Activated CD4-positive, CD25-positive, alpha-beta regulatory T cell treated with anti-CD3 and anti-CD28 coated beads, Interleukin-2, amount 50 U/mL, for 72 hours (primary cell): ENCODE results near the gene MUC4.
"Not testable (repeated sequence)": the region's sequence is repeated elsewhere in the genome, so short reads cannot be mapped to it uniquely, and the experiment has no call there.

ENCODE experiments used
- DNase-seq: peaks from one replicate; pipeline ENCODE4 v3.0.0; 2021

Gene MUC4

DNA sequence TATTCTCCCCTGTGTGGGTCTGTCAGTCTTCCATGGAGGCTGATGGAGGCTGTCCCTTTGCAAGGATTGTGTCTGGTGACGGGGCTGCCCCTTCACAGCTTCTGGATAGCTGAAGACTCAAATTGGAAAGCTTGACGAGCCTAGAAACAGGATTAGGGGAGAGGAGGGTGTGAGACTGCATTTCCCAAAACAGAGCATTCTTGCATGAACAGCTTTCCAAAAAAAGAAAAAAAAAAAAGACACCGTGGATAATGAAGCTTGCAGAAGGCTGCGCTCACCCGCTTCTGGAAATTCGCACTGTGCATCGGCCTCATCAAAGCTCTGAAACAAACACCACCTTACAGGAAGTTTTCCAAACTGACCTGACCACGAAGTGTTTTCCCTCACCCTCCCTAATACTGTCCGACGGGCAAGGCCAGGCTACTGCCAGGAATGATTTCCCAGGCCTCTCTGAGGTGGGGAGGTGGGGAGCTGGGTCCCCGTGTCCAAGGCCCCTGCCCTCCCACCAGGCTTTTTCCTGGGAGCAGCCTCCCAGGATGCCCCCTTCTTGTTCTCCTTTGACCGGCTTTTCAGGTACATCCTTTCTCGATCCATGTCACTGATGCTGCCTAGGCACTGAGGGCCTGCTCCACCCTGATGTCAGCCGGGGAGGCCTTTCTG, 24.9 kb upstream of the MUC4 start:
- no peak for DNase-seq

DNA sequence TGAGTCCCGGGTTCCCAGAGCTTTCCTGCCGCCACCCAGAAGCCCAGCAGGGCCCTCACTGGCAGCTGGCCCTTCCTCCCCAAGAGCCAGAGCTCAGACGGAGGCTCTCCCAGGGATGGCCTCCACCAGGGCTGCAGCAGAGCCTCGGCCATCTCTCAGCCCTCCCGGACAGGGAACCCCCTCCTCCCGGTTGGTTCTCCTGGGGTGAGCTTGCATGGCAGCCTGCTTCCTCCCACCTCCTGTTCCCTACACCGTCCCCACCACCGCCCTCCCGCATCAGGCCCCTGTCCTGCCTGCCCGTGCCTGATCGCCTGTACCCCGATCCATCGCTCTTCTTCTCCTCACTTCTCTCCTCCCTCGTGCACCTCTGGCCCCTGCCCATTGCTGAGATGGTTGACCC, 24.1 kb upstream of the MUC4 start:
- no peak for DNase-seq

DNA sequence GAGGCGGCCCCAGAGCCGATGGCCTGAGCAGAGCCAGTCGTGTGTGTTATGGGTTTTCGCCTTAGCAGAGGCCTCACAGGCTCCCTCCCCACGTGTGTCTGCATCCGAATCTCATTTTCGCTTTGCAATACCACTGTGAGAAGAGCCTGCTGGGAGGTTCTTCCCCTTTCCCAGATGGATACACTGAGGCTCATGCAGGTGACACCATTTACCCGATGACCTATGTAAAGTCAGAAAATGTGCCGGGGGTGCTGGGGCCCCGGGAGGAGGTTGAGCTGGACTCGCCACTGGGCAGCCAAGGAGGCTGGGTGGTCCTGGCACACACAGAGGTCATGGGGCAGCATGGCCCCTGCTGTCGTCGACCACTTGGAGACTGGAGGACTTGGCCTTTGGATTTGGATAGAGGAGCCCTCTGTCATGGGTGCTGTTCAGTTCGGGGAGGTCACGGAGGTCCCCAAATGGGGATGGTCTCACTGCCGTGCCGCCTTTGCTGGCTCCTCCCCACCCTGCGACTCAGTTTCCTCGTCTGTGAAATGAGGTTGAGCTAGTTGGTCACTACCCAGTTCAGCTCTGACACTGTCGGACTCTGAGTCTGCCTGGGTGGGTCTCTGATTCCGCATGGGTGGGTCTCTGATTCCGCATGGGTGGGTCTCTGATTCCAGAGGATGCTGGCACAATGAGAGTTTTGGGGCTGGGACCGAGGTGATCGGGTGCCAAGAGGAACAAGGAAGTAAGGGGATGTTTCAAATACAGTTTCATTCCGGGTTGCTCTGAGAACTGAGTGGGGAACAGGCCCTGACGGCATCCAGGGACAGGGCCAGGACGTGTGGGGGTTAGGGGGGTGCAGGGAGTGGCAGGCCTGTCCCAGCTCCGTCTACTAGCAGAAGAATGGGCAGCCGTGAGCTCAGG, 23.2 kb upstream of the MUC4 start:
- DNase-seq: no peak

DNA sequence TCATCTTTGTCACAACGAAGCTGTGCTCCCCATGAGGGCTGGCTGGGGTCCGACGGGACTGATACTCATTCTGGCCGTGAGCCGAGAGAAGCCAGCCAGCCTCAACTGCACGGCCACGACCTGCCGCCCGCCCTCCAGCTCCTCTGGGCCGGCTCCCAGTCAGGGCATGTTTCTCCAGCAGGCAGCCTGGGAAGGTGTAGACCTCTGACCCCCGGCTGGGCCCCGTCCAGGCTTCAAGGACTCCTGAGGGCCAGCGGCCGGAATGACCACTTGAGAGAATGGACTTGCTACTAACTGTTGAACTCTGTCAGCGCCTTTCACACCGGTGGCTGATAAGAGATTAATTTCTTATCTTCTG, 18.1 kb upstream of the MUC4 start:
- no peak for DNase-seq

DNA sequence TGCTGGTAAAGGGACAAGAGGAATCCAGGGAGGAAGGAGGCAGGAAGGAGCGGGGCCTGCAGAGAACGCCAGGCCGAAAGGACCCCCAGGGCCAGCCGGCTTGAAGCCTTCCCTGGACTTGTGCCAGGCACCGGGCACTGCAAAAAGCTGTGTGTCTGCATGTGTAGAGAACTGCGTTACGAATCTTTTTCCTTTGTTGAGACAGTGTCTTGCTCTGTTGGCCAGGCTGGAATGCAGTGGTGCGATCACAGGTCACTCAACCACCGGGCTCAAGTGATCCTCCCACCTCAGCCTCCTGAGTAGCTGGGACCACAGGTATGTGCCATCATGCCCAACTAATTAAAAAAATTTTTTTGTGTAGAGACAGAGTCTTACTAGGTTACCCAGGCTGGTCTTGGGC, 17.0 kb upstream of the MUC4 start:
- no peak for DNase-seq

DNA sequence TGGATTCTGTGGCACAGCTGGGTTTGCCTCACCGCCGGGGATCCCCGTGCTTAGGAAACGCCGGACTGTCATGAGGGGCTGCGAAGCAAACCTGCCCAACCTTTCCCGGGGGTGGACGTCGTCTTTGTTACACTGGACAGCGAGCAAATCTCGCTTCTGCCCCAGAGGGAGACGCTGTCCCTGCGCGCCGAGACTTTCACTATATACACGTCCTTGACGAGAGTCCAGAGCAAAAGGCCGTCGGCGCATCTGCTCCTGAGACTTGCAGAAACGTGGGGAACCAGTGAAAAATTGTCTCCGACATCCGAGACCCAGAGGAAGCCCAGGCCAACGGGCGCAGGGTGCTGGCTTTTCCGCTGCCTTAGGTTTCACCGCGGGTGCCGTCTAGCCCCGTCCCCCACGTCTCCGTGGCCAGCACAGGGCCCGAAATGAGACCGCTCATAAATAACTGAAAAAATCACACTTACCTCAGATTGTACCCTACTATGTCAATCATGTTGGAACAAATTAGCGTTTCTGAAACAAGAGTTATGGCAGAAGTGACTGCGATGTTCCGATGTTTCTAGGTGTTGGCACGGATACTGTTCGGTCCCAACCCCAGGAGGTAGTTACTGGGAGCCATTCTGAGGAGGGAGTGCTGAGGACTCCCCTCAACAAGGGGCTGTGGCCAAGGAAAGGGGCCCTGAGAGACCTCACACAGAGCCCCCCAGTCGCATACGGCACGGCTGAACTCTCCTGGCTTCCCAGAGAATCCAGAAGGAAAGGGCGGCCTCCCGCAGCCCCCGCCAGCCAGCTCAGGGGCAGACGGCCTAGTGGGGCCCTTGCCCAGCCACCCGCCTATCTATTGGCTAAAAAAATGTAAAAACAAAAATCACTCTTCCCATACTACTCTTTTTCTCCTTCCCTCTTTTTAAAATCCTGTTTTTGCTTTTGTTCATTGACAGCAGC, 14.4 kb upstream of the MUC4 start:
- no peak for DNase-seq

DNA sequence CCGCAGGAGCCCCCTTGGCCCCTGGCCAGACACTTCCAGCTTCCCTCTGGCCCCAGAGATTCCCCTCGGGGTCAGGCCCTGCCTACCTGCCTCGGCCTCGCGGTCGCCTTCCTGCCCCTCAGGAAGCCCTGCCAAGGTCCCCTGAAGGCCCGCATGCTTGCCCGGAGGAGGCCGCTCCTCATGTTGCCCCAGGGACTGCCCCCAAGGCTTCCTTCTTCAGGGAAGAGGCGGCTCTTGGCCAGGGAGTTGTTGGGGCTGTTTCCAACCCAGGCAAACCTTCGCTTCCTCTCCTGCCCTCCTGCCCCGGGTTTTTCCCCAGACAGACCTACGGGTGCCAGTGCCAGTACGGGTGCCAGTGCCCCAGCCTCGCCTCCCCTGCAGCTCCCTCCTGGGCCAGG, 13.5 kb upstream of the MUC4 start:
- DNase-seq: no peak

DNA sequence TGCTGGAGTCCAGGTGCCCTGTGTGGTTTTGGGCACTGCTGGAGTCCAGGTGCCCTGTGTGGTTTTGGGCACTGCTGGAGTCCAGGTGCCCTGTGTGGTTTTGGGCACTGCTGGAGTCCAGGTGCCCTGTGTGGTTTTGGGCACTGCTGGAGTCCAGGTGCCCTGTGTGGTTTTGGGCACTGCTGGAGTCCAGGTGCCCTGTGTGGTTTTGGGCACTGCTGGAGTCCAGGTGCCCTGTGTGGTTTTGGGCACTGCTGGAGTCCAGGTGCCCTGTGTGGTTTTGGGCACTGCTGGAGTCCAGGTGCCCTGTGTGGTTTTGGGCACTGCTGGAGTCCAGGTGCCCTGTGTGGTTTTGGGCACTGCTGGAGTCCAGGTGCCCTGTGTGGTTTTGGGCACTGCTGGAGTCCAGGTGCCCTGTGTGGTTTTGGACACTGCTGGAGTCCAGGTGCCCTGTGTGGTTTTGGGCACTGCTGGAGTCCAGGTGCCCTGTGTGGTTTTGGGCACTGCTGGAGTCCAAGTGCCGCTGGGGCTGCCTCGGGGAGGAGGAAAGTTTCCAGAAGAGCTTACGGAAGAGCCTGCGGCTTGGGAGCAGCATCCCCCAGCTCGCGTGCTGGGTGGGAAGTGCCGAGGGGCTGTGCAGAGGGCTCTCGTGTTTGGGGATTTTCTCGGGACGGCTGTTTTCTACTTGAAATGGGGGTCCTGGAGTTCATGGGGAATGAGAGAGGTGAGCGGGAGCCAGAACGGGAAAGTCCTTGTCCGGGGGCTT, 12.9 kb upstream of the MUC4 start:
- DNase-seq: not testable (repeated sequence)

DNA sequence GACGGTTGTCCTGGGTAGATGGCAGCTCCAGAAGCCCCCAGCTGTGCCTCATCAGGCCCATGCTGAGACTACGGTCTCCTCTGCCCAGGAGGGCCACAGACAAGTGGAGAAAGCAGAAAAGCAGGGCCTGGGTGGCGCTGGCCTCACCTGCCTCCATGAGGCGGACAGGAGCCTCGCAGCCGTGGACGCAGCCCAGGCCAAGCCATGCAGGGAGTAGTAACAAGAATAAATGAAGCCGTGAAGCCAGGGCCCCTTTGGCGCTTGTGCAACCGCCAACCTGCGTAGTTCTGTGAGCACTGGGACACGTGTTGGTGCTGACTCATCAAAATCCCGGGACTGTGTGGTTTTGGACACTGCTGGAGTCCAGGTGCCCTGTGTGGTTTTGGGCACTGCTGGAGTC, 12.3 kb upstream of the MUC4 start:
- no peak for DNase-seq

DNA sequence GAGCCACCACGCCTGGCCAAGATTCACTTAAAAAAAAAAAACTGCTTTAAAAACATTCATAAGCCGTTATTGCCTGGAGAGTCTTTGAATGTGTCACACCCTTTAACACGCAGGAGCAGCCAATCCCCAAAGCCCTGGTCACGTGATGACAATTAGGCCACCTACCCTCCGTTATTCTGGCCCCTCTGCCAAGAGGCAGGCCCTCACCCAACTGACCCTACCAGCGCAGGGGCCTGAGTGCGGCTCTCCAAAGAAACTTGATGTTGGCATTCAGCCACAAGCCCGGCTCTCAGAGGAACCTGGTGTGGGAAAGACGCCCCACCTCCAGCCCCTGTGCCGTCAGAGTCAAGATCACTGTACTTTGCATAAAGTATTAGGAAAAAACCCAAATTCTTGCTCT, 11.6 kb upstream of the MUC4 start:
- no peak for DNase-seq

DNA sequence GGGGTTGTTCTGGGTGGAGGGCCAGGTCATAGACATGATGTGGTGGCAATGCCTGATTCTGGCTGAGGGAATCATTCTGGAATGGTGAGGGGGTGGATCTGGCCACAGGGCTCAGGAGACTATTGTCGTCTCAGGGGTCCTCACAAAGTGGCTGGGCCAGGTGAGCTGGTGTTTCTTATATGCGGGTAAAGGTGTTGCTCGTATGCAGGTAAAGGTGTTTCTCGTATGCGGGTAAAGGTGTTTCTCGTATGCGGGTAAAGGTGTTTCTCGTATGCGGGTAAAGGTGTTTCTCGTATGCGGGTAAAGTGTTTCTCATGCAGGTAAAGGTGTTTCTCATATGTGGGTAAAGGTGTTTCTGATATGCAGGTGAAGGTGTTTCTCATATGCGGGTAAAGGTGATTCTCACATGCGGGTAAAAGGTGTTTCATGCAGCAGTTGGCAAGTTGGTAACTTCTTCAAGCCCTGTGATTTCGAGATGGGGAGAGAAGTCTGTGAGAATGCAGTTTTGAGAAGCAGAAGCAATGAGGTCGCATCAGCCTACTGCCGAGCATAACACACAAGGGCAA, 10.5 kb upstream of the MUC4 start:
- no peak for DNase-seq

DNA sequence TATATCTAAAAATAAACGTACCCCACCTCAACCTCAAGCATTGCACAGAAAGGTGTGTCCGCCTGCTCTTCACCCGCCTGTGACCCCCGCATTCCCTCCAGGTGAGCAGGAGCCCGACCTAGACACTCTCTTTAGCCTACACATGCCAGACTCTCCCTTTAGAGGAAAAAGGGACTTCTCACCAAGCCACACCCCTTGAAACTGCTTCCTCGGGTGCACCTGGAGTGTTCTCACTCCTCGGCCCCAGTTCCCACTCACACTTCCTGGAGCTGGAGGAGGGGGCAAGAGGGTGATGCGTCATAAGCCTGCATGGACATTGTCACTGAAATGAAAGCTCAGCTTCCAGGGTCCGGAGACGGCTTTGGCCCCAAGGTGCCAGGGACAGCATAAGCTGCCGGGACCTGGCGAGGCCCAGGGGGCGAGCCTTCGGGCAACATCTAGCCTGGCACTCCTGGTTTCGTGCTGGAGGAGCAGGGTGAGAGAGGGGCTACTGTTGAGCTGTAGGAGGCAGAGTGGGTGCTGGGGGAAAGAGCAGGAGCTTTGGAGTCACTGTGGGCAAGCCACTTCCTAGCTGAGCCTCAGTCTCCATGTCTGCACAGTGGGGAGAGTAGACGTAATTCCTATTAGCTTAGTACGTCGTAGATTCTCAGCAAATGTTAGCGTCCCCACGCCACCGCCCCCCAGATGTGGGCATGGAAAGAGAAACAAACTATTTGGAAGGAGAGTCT, 9.8 kb upstream of the MUC4 start:
- no peak for DNase-seq

DNA sequence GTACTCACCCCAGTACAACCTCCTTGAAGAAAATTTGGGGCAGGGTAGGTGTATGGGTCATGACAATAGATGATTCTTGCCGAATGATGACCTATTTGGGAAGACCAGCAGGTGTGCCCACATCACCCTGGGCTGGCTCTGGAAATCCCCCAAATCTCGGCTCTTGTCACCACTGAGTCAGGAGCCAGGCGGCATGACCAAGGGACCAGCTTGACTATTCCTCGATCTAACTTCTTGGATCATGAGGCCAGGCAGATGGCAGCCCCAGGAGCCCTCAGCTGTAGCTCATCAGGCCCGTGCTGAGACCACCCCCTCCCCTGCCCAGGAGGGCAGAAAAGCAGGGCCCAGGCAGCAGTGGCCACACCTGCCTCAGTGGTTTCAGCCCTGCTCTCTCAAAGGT, 9.2 kb upstream of the MUC4 start:
- DNase-seq: no peak

DNA sequence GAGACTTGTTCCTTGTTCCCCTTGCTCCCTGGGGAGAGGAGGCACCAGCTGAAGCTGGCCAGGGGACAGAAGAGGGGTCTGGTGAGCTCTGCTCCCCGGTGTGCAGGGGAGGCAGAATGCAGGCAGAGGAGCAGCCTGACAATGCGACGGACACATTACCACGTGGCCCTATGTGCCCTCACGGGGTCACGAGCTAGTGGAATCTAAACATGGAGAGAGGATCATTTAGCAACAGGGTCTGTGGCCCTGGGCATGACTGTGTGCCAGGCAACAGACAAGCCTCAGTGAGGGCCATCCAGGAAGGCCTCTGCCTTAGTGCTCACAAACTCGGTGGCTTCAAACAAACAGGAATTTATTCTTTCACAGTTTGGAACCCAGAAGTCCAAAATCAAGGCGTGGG, 8.5 kb upstream of the MUC4 start:
- DNase-seq: no peak

DNA sequence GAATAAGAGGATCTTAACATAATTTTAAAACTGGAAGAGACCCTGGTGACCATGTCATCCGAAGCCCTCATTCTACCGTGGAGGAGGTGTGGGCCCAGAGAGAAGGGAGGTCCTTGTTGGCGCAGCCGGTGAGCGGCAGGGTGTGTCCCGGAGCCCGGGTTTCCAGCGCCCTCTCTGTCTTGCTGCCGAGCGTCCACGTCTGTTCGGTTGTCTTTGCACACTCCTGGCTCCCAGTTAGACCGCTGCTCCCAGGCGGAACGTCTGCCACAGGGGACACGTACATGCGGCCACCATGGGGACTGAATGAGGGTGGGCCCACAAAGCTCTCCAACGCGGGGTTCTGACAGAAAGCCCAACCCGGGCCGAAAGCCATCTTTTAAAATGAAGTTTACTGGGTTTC, 6.6 kb upstream of the MUC4 start:
- DNase-seq: no peak

DNA sequence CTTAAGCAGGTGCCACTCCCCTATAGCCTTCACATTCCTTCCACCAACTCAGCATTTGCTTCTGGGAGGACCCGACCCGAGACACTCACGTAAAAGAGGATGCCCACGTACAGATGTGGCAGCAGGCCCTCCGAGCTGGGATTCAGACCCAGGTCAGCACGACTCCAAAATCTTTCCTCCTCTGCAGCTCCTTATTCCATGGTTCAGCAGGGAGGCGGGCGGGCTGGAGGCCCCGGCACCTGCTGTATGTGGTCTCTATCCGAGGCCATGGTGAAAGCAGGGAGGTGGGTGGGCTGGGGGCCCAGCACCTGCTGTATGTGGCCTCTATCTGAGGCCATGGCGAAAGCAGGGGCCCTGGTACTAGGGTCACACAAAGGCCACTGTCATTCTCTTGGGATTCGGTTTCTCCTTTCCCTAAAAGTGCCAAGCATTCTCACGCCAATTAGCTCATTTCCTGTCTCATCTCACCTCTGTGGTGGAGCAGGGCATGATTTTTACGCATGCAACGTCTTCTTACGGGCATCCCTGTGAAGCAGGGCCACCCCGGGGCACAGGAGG, 5.9 kb upstream of the MUC4 start:
- DNase-seq: no peak

DNA sequence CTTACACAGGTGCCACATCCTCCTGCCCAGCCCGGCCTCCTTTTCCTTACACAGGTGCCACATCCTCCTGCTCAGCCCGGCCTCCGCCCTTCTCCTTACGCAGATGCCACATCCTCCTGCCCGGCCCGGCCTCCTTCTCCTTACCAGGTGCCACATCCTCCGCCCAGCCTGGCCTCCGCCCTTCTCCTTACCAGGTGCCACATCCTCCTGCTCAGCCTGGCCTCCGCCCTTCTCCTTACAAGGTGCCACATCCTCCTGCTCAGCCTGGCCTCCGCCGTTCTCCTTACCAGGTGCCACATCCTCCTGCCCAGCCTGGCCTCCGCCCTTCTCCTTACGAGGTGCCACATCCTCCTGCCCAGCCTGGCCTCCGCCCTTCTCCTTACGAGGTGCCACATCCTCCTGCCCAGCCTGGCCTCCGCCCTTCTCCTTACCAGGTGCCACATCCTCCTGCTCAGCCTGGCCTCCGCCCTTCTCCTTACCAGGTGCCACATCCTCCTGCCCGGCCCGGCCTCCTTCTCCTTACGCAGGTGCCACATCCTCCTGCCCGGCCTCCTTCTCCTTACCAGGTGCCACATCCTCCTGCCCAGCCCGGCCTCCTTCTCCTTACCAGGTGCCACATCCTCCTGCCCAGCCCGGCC, 4.7 kb upstream of the MUC4 start:
- not testable (repeated sequence) for DNase-seq

DNA sequence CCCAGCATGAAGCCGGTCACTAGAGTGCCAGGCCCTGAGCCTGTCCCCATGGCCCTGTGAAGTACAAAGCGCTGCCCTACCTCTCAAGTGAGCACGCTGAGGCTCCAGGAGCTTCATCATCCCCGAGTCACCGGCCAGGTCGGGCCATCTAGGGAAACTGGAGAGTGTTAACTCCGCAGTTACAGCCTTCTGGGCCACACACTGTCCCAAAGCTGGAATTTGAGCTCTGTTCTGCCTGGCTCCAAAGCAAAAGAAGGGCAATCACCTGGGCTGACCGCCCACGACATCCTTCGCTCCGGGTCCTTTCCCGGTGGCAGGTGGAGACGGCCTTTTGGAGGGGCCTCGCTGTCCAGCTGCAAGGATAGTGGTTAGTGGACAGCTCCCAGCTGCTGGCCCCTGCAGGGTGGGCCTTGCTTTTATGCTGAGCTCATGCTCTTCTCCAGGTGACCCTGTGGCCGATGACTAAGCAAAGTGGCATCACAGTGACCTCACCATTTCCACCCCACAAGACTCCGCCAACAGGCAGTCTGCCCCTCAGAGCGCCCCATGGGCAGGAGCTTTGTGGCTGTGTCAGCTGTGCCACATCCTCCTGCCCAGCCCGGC, 3.5 kb upstream of the MUC4 start:
- no peak for DNase-seq

DNA sequence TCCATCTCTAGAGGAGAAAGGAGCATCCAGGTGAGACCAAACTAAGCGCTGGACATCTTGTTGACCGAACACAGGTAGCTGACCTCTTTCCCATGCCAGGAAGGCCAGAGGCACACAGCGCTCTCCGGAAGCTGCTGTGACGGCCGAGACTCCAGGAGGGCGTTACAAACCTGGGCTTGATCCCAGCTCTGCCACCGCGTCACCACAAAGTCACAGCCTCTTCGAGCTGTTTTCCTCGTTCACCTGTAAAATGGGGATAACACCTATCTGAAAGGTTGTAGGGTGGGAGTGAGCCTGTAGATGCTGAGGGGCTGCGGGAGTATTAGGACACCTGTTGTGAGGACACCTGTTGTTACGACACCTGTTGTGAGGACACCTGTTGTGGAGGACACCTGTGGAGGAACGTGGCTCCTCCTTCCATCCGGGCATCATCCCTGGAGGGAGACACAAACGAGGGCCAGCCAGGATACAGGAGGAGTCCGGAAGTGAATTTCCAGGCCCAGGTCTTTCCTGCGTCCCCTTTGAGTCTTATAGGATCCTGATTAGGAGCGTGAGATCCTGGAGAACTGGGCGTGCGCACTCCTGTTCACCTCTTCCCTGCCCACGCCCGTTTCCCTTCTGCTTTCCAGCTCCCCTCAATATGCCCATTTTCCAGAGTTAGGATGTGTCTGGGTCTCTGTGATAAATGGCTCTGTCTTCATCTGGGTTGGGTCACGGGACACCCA, 2.3 kb upstream of the MUC4 start:
- no peak for DNase-seq

DNA sequence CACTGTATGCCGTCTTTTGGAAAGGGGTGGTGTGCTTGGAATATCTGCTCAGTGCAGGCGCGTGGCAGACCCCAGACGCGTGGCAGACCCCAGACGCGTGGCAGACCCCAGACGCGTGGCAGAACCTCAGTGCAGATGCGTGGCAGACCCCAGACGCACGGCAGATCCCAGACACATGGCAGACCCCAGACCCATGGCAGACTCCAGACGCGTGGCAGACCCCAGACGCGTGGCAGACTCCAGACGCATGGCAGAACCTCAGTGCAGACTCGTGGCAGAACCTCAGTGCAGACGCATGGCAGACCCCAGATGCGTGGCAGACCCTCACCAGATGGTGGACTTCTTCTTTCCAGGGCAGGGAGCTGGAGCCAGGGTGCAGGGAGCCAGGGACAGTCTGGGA, 637 bp upstream of the MUC4 start:
- DNase-seq: no peak
